Upper lobe of left lung (tissue), 6 donors: ENCODE results near the gene GPR153. TPM values are rescaled to one million over a fixed set of nuclear protein-coding genes. Genes with fewer than 3 reads are reported as not detected.
A peak's percentile ranks its signal among the peaks of the same experiment; 100 is the strongest.

Source experiments
- ATAC-seq, 2 donors: fragments of 200-7000 bp; cut with Tn5 transposase; one replicate each; pipeline ENCODE4 v1.9.1; 2022; ENCODE audit warnings: mild to moderate bottlenecking in 2 of 2, moderate library complexity in 2 of 2; ENCODE audit not compliant: low FRiP score in 2 of 2
- DNase-seq, 2 donors: peaks; one replicate each; pipeline ENCODE4 v3.0.0-alpha.2; 2019 to 2020
- H3K27ac ChIP-seq, 4 donors: fragments of 200-600 bp; sonication (generic); one replicate each; pipeline ENCODE4 v1.5.1; 2016 to 2019
- H3K27me3 ChIP-seq, 4 donors: fragments of 200-600 bp; sonication (generic); one replicate each; pipeline ENCODE4 v1.5.1; 2017 to 2019
- H3K36me3 ChIP-seq, 4 donors: fragments of 200-600 bp; sonication (generic); one replicate each; pipeline ENCODE4 v1.5.1; 2016 to 2019
- H3K4me1 ChIP-seq, 4 donors: fragments of 200-600 bp; sonication (generic); one replicate each; pipeline ENCODE4 v1.5.1; 2018 to 2019
- H3K4me3 ChIP-seq, 4 donors: fragments of 200-600 bp; sonication (generic); one replicate each; pipeline ENCODE4 v1.5.1; 2017 to 2019; ENCODE audit warnings: mild to moderate bottlenecking in 2 of 4, moderate library complexity in 1 of 4
- H3K9me3 ChIP-seq, 4 donors: fragments of 200-600 bp; sonication (generic); one replicate each; pipeline ENCODE4 v1.5.1; 2018 to 2019
- CTCF ChIP-seq, 6 experiments: fragments of 450-650 bp in 4 of 6; fragments of 200-600 bp in 2 of 6; sonication (generic) in 2 of 6; IDR thresholded peaks; one replicate each; pipeline ENCODE4 v1.5.1; 2016 to 2019; ENCODE audit warnings: antibody characterized with exemption in 6 of 6
- EP300 ChIP-seq, 4 donors: sonication (generic); formaldehyde crosslinking; IDR thresholded peaks; one replicate each; pipeline ENCODE4 v1.5.1; 2017; ENCODE audit warnings: antibody characterized with exemption in 4 of 4, control low read depth in 2 of 4
- POLR2A ChIP-seq, 4 donors: fragments of 450-650 bp; IDR thresholded peaks; one replicate each; pipeline ENCODE4 v1.5.1; 2016 to 2017; ENCODE audit warnings: antibody characterized with exemption in 4 of 4, mild to moderate bottlenecking in 2 of 4
- POLR2AphosphoS5 ChIP-seq, 2 donors: sonication (generic); formaldehyde crosslinking; IDR thresholded peaks; one replicate each; pipeline ENCODE4 v1.5.1; 2017; ENCODE audit warnings: antibody characterized with exemption in 2 of 2
- WGBS, 2 donors: methylation state at CpG; one replicate each; pipeline ENCODE4 v1.1.5; 2017 to 2018; 5-methylcytosine and 5-hydroxymethylcytosine counted together
- total RNA-seq, 6 donors: library from RNA; depleted of rRNA in 4 of 6; stranded (reverse); fragments of >200 nt in 4 of 6; gene quantifications; one replicate each; pipeline versions ENCODE4 v1.1.0 to v1.2.1, GENCODE V29; 2016 to 2021
- donor health status: DM: no; HTN: no; CAD: no; lungs with moderate emphysema.
- donor health status: DM: no; HTN: yes; CAD: no; lungs with severe emphysema.

The GPR153 gene
- total RNA-seq, 6 donors from 2014 or later: 2.4 to 25.7 (median 12.5) TPM

DNA sequence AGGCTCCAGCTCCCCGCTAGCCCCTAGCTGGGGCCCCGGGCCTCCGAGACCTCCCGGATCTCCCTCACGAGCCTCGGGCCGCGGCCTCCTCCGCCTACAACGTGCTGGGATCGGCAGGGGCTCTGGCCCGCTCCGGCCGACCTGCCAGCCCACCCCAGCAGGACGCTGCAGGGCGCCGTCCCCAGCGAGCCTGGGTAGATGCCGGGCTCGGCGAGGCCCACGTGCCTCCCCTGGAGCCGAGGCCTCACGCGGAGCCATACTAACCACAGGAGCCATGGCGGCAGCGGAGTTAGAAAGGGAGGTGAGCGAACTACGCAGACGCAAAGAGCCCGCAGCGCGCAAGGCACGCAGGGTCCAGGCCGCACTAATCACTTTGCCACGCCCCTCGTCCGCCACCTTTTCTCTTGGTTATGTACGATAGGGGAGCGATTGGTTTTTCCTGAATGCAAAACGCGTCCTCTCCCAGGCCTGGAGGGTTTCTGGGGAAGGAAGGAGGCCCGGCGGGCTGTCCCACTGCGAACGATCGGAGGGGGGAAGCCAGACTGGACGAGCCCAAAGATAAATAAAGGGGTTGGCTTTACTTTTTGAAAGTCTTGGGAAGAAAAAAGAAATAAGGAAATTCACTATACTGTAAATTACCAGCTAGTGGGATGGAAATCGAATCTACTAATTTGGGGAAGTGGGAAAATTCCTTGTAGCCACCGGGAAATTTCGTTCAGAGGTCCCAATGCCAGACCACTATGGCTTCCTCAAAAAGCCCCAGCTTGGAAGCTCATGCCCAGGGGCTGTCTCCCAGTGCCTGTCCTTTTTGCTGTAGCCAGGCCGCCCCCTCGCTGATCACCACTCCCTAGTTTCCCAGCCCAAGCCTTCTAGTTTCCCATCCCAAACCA lies 61.4 kb downstream of the GPR153 start, which contains the start of gene RPL22:
Gene RPL22 (minus strand): TSS at position 298 of the 890 bp plus-strand sequence. CDS start 22 bp downstream, at position 276.
- WGBS, 2 donors: 2 to 3% methylated on average over 17 to 36 of the region's 53 CpGs
- Histone ChIP-seq H3K27me3 (no peaks in the 10 kb centered on the region), H3K9me3 (no peaks in the 10 kb centered on the region), H3K4me1 (peaks cover 12 to 35% (median 20%) of the 10 kb centered on the region in 4 donors), H3K36me3 (peaks cover 3 to 30% (median 23%) of the 10 kb centered on the region in 4 donors), H3K27ac (peak within 1 kb of the TSS; percentile 79 to 85 (median 82)), H3K4me3 (peak within 1 kb of the TSS; percentile 45 to 99 (median 92))
- ATAC-seq (peak; percentile 99), DNase-seq (peak; percentile 95 to 98)
- TF ChIP-seq POLR2A (IDR thresholded peaks at IDR 0.05) (peak in 3 of 4 donors; percentile 32 to 85 (median 49)), POLR2AphosphoS5 (IDR thresholded peaks at IDR 0.05) (peak; percentile 70 to 95), CTCF (IDR thresholded peaks at IDR 0.05) (peak in 1 of 6 experiments; percentile 51), EP300 (IDR thresholded peaks at IDR 0.05) (peak in 1 of 4 donors; percentile 45)

- no peak for DNase-seq
- WGBS, 2 donors: 1 to 2% methylated on average over 15 to 25 of the region's 31 CpGs
- ATAC-seq: peak in 1 of 2 donors; percentile 36
- H3K36me3 ChIP-seq: peaks cover 10 to 38% (median 31%) of the 10 kb centered on the region in 4 donors
- no peaks in the 10 kb centered on the region for H3K9me3 ChIP-seq
- TF ChIP-seq POLR2AphosphoS5 (IDR thresholded peaks at IDR 0.05) (no peak), POLR2A (IDR thresholded peaks at IDR 0.05) (no peak), CTCF (IDR thresholded peaks at IDR 0.05) (no peak), EP300 (IDR thresholded peaks at IDR 0.05) (no peak)
- no peaks in the 10 kb centered on the region for H3K27me3 ChIP-seq
- H3K27ac ChIP-seq: peak overlapping the region; percentile 79 to 85 (median 82)
- H3K4me1 ChIP-seq: peaks cover 12 to 32% (median 19%) of the 10 kb centered on the region in 4 donors
- H3K4me3 ChIP-seq: peak overlapping the region; percentile 45 to 99 (median 92)
Measured at GRCh38 chr1:6198646-6199297, 62.1 kb downstream of the GPR153 start.

DNA sequence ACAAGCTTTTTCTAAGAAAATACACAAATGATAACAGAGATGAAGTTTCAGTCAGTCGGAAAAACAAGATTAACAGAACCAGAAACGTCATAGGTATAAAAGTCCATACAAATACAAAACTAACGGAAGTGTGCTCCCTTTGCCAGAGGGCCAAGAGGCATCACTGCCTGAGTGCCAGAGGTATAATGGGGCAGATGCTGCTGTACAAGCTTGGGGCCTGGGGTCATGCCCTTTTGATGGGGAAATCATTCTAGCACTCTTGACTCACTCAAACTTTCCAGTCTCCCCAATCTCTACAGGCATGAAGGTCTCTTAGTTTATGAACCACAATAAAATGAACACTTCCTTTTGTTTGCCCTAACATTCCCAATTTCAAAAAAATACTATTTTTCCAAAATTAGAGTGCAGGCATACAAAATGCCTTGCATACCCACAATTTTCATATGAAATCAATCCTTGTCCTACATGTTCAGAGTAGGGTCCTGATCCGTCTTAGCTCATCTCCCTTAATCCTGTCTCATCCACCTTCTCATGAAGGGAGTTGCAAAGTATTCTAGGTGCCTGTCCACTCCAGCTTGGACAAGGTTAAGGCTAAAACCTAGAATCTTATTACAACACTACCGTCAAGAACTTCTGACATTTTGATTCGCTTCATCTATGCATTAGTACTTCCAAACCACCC lies 63.0 kb downstream of the GPR153 start:
- Histone ChIP-seq H3K4me3 (peak overlapping the region in 3 of 4 donors; percentile 89 to 99 (median 96)), H3K9me3 (no peaks in the 10 kb centered on the region), H3K27me3 (no peaks in the 10 kb centered on the region), H3K4me1 (peaks cover 12 to 32% (median 19%) of the 10 kb centered on the region in 4 donors), H3K36me3 (peaks cover 11 to 46% (median 39%) of the 10 kb centered on the region in 4 donors), H3K27ac (no peak overlapping the region)
- DNase-seq: no peak
- WGBS, 2 donors: 64 to 69% methylated on average over 6 of the region's 6 CpGs
- no peak for ATAC-seq
- TF ChIP-seq EP300 (IDR thresholded peaks at IDR 0.05): no peak
- TF ChIP-seq CTCF (IDR thresholded peaks at IDR 0.05): no peak
- no peak for TF ChIP-seq POLR2A (IDR thresholded peaks at IDR 0.05)
- no peak for TF ChIP-seq POLR2AphosphoS5 (IDR thresholded peaks at IDR 0.05)

Other genes starting within 250 kb of the GPR153 start
- gene KCNAB2, start 215.2 kb downstream of the GPR153 start, total RNA-seq: 100 to 1,000 TPM in 3 of 6 donors, 10 to 100 TPM in 3; 36.9 to 129 (median 97.8) TPM
- 1 to 10 TPM in 2 of 6 donors, under 1 TPM in 4; 0.14 to 1.3 (median 0.25) TPM for gene CHD5, start 80.8 kb downstream of the GPR153 start, total RNA-seq
- 100 to 1,000 TPM in 5 of 6 donors, 10 to 100 TPM in 1; 88.2 to 288 (median 180) TPM for gene RPL22, start 61.5 kb downstream of the GPR153 start, total RNA-seq
- gene RNF207, start 55.0 kb downstream of the GPR153 start, total RNA-seq: 10 to 100 TPM in 5 of 6 donors, 1 to 10 TPM in 1; 9.8 to 85.9 (median 18.3) TPM
- 10 to 100 TPM; 23.0 to 66.7 (median 52.2) TPM for gene ICMT, start 25.1 kb downstream of the GPR153 start, total RNA-seq
- gene HES3, start 16.9 kb downstream of the GPR153 start, total RNA-seq: not detected
- gene ACOT7, start 132.7 kb upstream of the GPR153 start, total RNA-seq: 10 to 100 TPM in 5 of 6 donors, 1 to 10 TPM in 1; 8.2 to 33.4 (median 26.5) TPM
- 10 to 100 TPM in 1 of 6 donors, 1 to 10 TPM in 5; 1.8 to 11.4 (median 3.7) TPM for gene HES2, start 158.8 kb upstream of the GPR153 start, total RNA-seq
- gene ESPN, start 163.7 kb upstream of the GPR153 start, total RNA-seq: 10 to 100 TPM in 2 of 6 donors, 1 to 10 TPM in 4; 2.1 to 27.2 (median 4.8) TPM
- 10 to 100 TPM in 4 of 6 donors, 1 to 10 TPM in 2; 4.6 to 51.3 (median 14.0) TPM for gene TNFRSF25, start 205.1 kb upstream of the GPR153 start, total RNA-seq
- 10 to 100 TPM in 5 of 6 donors, 1 to 10 TPM in 1; 5.0 to 31.4 (median 12.6) TPM for gene PLEKHG5, start 230.6 kb upstream of the GPR153 start, total RNA-seq